Measurements from ENCODE around the gene ZAP70. TPM values are rescaled to one million over a fixed set of nuclear protein-coding genes. Genes with fewer than 3 reads are reported as not detected.

ZAP70 gene
- total RNA-seq, 4 donors from 2014 or later = 2.6 to 16.1 (median 12.0) TPM

GRCh38 chr2:97712693-97713295 is 582 bp upstream of the ZAP70 start:
- H3K4me1 ChIP-seq = no peaks in the 10 kb centered on the region
- in situ Hi-C loops (cut with MboI; ENCODE audit: low pct_ligation_motif_present in 1 of 4, low pct_unique_long_range_greater_than_20kb in 1 of 4, low sequenced_read_pairs in 3 of 4) (no loop called here), intact Hi-C loops (cut with DNase I; ENCODE audit: low total_unique reads) (no loop called here)
- no peak overlapping the region for H3K4me3 ChIP-seq
- H3K9me3 ChIP-seq = no peaks in the 10 kb centered on the region
- WGBS, 2 donors (ENCODE audit: low coverage in 1 of 2) = 67% methylated on average over 11 of the region's 11 CpGs; no CpG with 5 or more reads in 1 of the 2 donors
- peak overlapping the region; percentile 11 to 43 (median 31) for H3K27ac ChIP-seq
- H3K27me3 ChIP-seq = no peaks in the 10 kb centered on the region
- no peak for DNase-seq
- no peaks in the 10 kb centered on the region for H3K36me3 ChIP-seq
- TF ChIP-seq POLR2AphosphoS5 (IDR thresholded peaks at IDR 0.05) (no peak), POLR2A (IDR thresholded peaks at IDR 0.05) (no peak), CTCF (IDR thresholded peaks at IDR 0.05) (no peak), EP300 (IDR thresholded peaks at IDR 0.05; ENCODE audit: low read depth) (no peak)

GRCh38 chr2:97714084-97714949 is 941 bp downstream of the ZAP70 start:
- WGBS, 2 donors (ENCODE audit: low coverage in 1 of 2) = 77 to 100% methylated on average over 1 to 16 of the region's 17 CpGs

GRCh38 chr2:97714950-97715652 is 1.7 kb downstream of the ZAP70 start:
- no peak for TF ChIP-seq EP300 (IDR thresholded peaks at IDR 0.05; ENCODE audit: low read depth)
- TF ChIP-seq POLR2A (IDR thresholded peaks at IDR 0.05) = no peak
- no peak for TF ChIP-seq POLR2AphosphoS5 (IDR thresholded peaks at IDR 0.05)
- no peak for TF ChIP-seq CTCF (IDR thresholded peaks at IDR 0.05)
- H3K36me3 ChIP-seq = no peaks in the 10 kb centered on the region
- 80 to 82% methylated on average over 2 to 10 of the region's 13 CpGs for WGBS, 2 donors (ENCODE audit: low coverage in 1 of 2)
- H3K9me3 ChIP-seq = no peaks in the 10 kb centered on the region
- H3K4me1 ChIP-seq = no peaks in the 10 kb centered on the region
- DNase-seq = no peak
- intact Hi-C loops (cut with DNase I; ENCODE audit: low total_unique reads) (no loop called here), in situ Hi-C loops (cut with MboI; ENCODE audit: low pct_ligation_motif_present in 1 of 4, low pct_unique_long_range_greater_than_20kb in 1 of 4, low sequenced_read_pairs in 3 of 4) (no loop called here)
- H3K27ac ChIP-seq = peak overlapping the region in 1 of 4 donors; percentile 51
- H3K4me3 ChIP-seq = peak overlapping the region in 1 of 4 donors; percentile 19
- H3K27me3 ChIP-seq = no peaks in the 10 kb centered on the region

More at GRCh38 chr2:97714084-97714949, 941 bp downstream of the ZAP70 start:
- DNase-seq = no peak
- no peaks in the 10 kb centered on the region for H3K4me1 ChIP-seq
- TF ChIP-seq POLR2AphosphoS5 (IDR thresholded peaks at IDR 0.05) (no peak), POLR2A (IDR thresholded peaks at IDR 0.05) (no peak), EP300 (IDR thresholded peaks at IDR 0.05; ENCODE audit: low read depth) (no peak), CTCF (IDR thresholded peaks at IDR 0.05) (no peak)
- intact Hi-C loops (cut with DNase I; ENCODE audit: low total_unique reads) (no loop called here), in situ Hi-C loops (cut with MboI; ENCODE audit: low pct_ligation_motif_present in 1 of 4, low pct_unique_long_range_greater_than_20kb in 1 of 4, low sequenced_read_pairs in 3 of 4) (no loop called here)
- H3K27ac ChIP-seq = peak overlapping the region in 3 of 4 donors; percentile 25 to 51 (median 43)
- H3K36me3 ChIP-seq = no peaks in the 10 kb centered on the region
- no peaks in the 10 kb centered on the region for H3K27me3 ChIP-seq
- no peaks in the 10 kb centered on the region for H3K9me3 ChIP-seq
- H3K4me3 ChIP-seq = peak overlapping the region in 2 of 4 donors; percentile 14 to 19

All from transverse colon (tissue), 4 donors.